HG03442 (cell line): ENCODE data around the gene SYT3.

Experiments used
- ATAC-seq: cut with Tn5 transposase; IDR thresholded peaks from one replicate; pipeline ENCODE4 v1.9.1; 2021; ENCODE audit warnings: mild to moderate bottlenecking, moderate library complexity; ENCODE audit not compliant: unreplicated experiment

Gene SYT3

DNA sequence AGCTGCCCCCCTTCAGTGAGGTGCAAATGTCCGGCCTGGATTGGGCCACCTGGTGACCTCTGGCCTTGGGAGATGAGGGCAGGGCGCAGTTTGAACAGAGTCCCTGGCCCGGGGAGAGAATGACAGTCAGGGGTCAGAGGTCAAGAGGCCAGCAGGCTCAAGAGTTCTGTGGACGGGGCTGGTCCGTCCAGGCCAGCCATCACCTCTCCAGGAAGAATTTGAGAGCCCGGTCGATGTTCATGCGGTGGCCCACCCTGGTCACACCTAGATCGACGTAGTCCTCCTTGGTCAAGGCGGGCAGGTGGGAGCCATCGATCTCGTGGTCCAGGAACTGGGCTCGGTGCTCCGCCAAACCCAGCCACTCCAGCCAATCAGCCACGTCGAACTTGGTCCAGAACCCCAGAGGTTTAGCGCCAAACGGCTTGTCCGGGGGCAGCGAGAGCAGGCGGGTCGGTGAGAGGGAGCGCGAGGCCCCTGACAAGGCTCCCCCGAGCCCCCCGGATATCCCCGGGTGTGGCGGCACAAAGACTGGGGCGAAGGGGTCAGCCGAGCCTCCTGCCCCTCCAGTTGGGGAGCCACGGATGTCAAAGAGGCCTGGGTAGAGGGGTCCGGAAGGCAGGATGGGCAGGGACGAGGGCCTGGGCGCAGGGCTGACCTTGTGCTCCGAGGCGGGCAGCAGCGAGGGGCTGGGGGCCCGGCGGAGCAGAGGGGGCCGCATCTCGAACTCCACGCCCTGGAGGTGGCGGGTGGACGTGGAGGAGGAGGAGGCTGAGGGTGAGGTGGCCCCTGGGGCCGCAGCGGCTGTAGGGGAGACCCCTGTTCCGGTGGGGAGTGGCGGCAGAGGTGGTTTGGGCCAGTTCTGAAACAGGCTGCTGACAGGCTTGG, 22.3 kb upstream of the SYT3 start:
- ATAC-seq = no peak

- ATAC-seq = no peak
Observed at GRCh38 chr19:50661023-50661422, 21.3 kb upstream of the SYT3 start.

DNA sequence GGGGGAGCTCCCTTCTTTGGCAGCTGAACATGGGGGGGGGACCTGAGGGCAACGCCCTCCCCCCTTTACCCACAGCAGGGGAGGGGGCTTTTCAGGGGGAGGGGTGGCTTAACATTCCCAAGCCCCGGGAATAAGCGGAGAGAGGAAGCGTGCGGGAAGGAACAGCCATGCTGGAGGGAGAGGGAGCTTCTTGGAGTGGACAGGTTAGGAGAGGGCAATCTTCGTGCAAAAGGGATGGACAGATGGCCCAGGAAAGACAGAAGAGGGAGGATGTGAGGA, 20.3 kb upstream of the SYT3 start:
- ATAC-seq = no peak

GRCh38 chr19:50659318-50660087, 19.8 kb upstream of the SYT3 start:
- no peak for ATAC-seq

GRCh38 chr19:50658441-50659317, 19.0 kb upstream of the SYT3 start:
- no peak for ATAC-seq

GRCh38 chr19:50657712-50658440, 18.2 kb upstream of the SYT3 start:
- ATAC-seq = peak; percentile 72

DNA sequence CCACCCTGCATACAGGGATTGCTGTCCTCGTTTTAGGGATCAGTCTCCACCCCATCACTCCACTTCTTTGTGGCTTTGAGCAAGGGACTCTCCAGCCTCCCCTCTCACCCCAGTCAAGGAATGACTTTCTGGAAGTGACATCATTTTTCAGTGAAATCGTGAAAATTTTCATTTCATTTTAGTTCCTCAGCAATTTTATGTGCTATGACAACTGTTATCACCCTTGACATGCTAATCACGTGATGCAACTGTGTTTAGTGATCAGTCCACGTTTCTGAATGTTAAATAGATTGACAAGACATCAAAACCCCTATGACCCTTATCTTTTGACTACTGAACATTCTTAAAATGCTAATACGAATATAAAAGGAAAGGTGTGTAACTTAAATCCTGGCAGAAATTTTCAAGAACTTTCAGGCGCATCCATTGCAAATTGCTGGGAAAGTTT, 17.6 kb upstream of the SYT3 start:
- ATAC-seq = no peak

DNA sequence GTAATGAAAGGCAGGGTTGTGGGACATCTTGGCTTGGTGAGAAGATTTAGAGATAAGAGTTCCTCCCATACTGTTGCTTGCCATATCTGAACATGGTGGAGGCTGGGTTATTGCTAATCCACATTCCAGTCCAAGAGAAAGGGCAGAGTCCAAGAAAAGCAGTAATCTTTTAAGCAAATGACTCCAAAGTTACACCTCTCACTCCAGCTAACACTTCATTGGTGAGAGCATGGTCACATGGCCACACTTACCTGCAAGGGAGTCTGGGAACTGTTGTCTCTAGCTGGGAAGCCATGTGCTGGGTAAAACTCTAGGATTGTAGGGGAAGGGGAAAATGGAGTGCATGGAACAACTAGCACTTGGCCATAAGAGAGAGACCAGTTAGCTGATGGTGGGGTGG, 15.2 kb upstream of the SYT3 start:
- ATAC-seq = no peak

- no peak for ATAC-seq
Observed at GRCh38 chr19:50652722-50653121, 13.0 kb upstream of the SYT3 start.

DNA sequence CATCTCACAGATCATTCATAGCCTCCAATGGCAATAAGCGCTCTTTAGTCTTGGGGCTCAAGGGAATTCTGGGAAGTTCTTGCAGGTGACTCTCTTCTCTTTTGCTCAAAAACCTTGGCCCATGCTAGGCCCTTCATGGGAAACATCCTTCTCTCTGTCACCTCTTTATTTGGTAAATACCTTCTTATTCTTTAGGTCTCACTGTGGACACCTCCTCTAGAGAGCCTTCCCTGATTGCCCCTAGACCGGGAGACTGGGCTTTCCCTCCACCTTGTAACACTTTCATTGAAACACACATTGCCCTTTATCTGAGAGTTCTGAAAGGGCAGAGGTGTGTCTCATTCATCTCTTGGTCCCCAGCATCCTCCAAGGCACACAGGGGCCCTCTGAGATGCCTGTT, 11.5 kb upstream of the SYT3 start:
- no peak for ATAC-seq

DNA sequence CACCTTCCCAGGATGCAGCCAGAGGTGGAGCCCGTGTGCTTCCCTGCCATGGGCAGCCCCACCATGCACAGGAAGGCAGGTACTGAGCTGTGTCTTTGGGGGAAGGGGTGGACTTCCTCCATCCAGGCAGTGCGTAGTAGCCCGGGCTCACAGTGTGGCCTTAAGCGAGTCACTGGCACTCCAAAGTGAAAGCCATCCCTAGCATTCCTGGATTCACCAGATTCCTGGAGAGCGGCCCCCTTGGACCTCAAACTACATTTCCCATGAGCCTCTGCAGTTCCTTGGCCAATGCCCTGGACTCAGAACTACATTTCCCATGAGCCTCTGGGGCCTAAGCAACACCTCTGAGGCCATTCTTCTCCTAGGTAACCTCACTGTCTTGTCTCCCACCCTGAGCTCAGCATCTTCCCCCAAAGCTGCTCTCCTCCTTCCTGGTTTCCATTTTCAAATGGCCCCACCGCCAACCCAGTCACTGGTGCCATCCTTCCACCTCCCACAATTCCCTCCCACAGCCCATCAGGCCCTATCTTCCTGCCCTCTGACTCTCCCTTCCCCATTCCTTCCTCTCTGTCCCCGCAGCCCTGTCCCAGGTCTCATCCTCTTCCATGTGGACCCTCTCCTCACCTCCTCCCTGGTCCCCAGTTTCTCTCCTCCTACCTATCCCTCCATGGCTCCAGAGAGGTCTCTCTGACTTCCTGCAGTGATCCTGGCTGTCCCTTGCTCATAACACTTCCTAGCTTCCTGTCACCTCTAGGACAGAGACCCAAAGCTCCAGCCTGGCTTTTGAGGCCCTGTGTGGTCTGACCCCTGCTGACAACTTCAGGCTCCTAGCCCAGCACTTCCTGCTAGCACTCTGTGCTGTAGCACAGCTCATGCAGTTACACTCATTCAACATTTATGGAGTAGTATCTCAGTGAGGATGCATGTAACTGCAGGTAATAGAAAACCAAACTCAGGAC, 10.0 kb upstream of the SYT3 start, which contains the start of gene C19orf81:
TSS of gene C19orf81 (plus strand) at position 13 of the 959 bp plus-strand sequence. CDS start at position 13, 0 bp downstream.
- no peak for ATAC-seq

- no peak for ATAC-seq
Observed at GRCh38 chr19:50648659-50649058, 9.0 kb upstream of the SYT3 start.

DNA sequence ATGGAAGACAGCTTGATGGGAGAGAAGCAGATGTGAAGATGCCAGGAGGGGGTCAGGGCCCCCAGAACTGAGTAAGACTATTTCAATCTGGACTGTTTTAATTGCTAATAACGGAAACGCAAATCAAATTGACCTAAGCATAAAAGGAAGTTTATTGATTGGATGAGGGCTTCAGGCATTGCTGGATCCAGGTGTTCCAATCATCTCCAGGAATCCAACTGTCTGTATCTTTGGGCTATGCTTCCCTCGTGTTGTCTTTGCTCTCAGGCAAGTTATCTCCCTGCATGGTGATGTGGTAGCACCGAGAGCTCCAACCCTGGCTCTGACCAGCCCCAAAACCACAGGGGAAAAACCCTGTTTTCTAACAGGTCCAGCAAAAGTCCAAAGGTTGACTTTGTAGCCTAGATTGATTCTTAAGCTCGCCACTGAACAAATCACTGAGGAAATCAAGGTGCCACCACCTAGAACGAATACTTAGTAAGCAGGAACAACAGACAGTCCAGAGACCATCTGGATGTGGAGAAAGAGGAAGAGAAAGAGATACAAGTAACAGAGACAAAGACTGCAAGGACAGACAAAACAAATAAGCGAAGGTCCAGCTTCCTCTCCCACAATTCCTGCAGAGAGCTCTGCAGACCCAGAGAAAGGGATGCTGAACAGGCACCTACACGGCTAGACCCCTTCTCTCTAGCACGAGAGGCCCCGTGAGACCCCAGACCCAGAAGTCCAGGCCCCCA, 8.4 kb upstream of the SYT3 start:
- ATAC-seq = no peak

GRCh38 chr19:50646074-50646807, 6.6 kb upstream of the SYT3 start:
- ATAC-seq = no peak

DNA sequence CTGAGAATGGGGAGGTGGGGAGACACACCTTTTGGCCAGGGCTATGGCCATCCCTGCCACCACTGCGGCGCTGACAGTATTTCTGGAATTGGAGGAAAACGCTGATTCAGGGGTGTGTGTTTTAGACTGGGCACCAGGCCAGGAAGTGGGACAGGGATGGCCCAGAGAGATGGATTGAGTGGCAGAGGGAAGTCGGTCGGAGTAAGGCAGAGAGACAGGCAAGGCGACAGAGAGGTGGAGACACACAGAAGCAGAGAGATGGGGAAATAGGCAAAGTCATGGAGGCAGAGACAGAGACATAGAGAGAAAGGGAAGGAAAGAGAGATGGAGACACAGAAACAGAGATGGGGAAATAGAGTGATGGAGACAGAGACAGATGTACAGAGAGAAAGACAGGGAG, 5.4 kb upstream of the SYT3 start:
- ATAC-seq = no peak

DNA sequence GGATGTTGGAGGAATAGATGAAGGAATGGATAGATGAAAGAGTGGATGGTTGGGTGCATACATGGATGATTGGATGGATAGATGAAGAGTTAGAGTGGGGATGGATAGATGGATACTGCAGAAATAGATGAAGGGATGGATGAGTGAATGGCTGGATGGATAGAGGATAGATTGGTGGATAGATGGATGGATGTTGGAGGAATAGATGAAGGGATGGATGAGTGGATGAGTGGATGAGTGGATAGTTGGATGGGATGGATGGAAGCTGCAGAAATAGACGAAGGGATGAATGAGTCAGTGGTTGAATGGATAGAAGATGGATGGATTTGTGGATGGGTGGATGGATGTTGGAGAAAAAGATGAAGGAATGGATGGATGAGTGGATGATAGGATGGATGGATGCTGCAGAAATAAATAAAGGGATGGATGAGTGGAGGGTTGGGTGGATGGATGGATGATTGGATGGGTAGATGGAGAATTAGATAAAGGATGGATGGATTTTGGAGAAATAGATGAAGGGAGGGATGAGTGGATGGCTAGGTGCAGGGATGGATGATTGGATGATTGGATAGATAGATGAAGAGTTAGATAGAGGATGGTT, 4.7 kb upstream of the SYT3 start:
- no peak for ATAC-seq

GRCh38 chr19:50640368-50640767, 687 bp upstream of the SYT3 start:
- no peak for ATAC-seq

GRCh38 chr19:50638600-50638999, 1.1 kb downstream of the SYT3 start:
- ATAC-seq = no peak
